C1 segment of cervical spinal cord (tissue), 14 donors: ENCODE measurements around the gene MAGOHB.

Experiments used
- DNase-seq, 14 donors: peaks; one replicate each; lab custom pipeline; 2025; lab: John Stamatoyannopoulos, UW

MAGOHB gene

GRCh38 chr12:10554756-10555481 lies 58.5 kb downstream of the MAGOHB start:
- no peak for DNase-seq

GRCh38 chr12:10554228-10554755 lies 59.1 kb downstream of the MAGOHB start:
- DNase-seq: no peak
